Measurements from ENCODE around the gene LENG8.
"Not testable (repeated sequence)": the region's sequence is repeated elsewhere in the genome, so short reads cannot be mapped to it uniquely, and the experiment has no call there.

Gene LENG8

DNA sequence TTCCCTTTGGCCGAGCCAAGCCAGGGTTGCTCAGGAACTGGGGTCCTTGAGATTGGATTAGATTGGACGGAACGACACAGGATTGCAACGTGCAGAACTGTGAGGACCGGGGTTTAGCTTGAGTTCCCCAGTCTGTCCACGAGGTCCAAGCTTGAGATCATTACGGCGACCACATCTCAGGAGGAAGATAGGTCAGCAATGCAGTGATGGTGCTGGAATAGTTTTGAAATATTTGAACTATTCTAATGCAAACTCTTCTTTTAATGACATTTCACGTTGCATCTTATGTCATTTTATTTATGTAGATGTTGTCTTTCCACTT, 49.4 kb downstream of the LENG8 start:
- not testable (repeated sequence) for H3K4me1 ChIP-seq (ENCODE audit: control insufficient read depth, insufficient read depth, low read length, poor library complexity, severe bottlenecking); DNase-seq; H3K4me3 ChIP-seq (ENCODE audit: insufficient read depth, low read depth, low read length, poor library complexity, severe bottlenecking); H3K9me3 ChIP-seq (ENCODE audit: control insufficient read depth, low read length); H3K27me3 ChIP-seq (replicated peaks; ENCODE audit: control insufficient read depth, insufficient read depth, low read length, poor library complexity, severe bottlenecking); H3K27ac ChIP-seq (ENCODE audit: insufficient read depth, low read length, poor library complexity, severe bottlenecking); H3K36me3 ChIP-seq (ENCODE audit: control insufficient read depth, insufficient read depth, low read length)

DNA sequence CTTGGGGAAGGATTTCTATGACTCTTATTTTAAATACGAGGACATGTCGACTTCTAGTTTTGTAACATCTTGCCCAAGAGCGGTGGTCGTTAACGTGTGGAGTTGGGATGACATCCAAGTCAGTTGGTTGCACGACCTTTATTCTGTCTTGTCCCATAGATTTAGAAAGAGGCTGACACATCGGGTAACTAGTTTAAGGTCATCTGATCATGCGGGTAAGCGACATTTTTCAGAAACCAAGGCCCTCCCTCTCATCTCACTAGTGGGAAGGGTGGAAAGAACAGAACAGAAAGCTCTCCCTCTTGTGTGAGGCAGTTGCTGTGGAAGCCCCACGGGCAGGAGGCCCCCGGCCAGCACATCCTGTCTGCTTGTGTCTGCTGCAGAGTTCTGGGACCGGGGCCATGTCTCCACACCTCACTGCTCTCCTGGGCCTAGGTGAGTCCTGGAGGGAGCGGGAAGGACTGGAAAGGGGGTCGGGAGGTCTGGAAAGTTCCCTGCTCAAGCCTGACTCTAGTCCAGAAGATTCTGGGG, 53.6 kb downstream of the LENG8 start, which contains the start of gene LAIR2:
Gene LAIR2, plus strand, starts transcription at position 314 of the 531 bp plus-strand sequence. Its CDS starts 88 bp downstream, at position 402.
- no peaks in the 10 kb centered on the region for H3K9me3 ChIP-seq (ENCODE audit: control insufficient read depth, low read length)
- H3K27ac ChIP-seq (ENCODE audit: insufficient read depth, low read length, poor library complexity, severe bottlenecking): no peak within 1 kb of the TSS
- H3K4me1 ChIP-seq (ENCODE audit: control insufficient read depth, insufficient read depth, low read length, poor library complexity, severe bottlenecking): no peaks in the 10 kb centered on the region
- H3K36me3 ChIP-seq (ENCODE audit: control insufficient read depth, insufficient read depth, low read length): no peaks in the 10 kb centered on the region
- H3K27me3 ChIP-seq (replicated peaks; ENCODE audit: control insufficient read depth, insufficient read depth, low read length, poor library complexity, severe bottlenecking): peaks cover 2% of the 10 kb centered on the region
- no peak for DNase-seq
- no peak within 1 kb of the TSS for H3K4me3 ChIP-seq (ENCODE audit: insufficient read depth, low read depth, low read length, poor library complexity, severe bottlenecking)

DNA sequence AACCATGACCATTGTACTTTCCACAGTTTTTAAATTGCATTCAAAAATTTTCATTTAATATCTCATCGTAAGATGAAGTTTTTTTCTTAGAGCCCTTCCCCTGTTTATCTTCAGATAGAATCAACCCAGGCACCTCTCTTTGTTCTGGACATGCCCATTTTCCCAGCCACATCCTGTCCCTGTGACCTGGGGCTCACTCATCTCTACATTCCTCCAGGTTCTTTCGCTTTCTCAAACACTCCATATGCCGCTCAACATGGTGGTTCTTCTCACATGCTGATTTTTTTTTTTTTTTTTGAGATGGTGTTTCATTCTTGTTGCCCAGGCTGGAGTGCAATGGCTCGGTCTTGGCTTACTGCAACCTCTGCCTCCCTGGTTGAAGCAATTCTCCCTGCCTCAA, 56.5 kb downstream of the LENG8 start:
- not testable (repeated sequence) for H3K4me1 ChIP-seq (ENCODE audit: control insufficient read depth, insufficient read depth, low read length, poor library complexity, severe bottlenecking); H3K9me3 ChIP-seq (ENCODE audit: control insufficient read depth, low read length); H3K27ac ChIP-seq (ENCODE audit: insufficient read depth, low read length, poor library complexity, severe bottlenecking); H3K36me3 ChIP-seq (ENCODE audit: control insufficient read depth, insufficient read depth, low read length); H3K4me3 ChIP-seq (ENCODE audit: insufficient read depth, low read depth, low read length, poor library complexity, severe bottlenecking); H3K27me3 ChIP-seq (replicated peaks; ENCODE audit: control insufficient read depth, insufficient read depth, low read length, poor library complexity, severe bottlenecking); DNase-seq

DNA sequence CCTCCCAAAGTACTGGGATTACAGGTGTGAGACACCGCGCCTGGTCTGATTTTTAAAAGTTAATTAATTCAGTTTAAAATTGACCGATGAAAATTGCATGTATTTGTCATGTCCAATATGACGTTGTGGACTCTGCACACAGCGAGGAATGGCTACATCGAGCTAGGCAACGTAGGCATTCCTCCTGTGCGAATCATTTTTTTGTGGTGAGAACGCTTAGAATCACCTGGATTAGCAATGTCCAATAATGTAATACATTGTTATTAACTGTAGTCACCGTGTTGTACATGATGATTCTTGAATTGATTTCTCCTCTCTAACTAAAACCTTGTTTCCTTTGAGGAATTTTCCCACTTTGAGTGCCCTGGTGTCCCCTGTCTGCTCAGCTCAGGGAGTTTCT, 57.1 kb downstream of the LENG8 start:
- H3K9me3 ChIP-seq (ENCODE audit: control insufficient read depth, low read length): no peaks in the 10 kb centered on the region
- no peaks in the 10 kb centered on the region for H3K4me1 ChIP-seq (ENCODE audit: control insufficient read depth, insufficient read depth, low read length, poor library complexity, severe bottlenecking)
- H3K4me3 ChIP-seq (ENCODE audit: insufficient read depth, low read depth, low read length, poor library complexity, severe bottlenecking): no peak overlapping the region
- no peak for DNase-seq
- no peak overlapping the region for H3K27ac ChIP-seq (ENCODE audit: insufficient read depth, low read length, poor library complexity, severe bottlenecking)
- no peaks in the 10 kb centered on the region for H3K36me3 ChIP-seq (ENCODE audit: control insufficient read depth, insufficient read depth, low read length)
- peaks cover 2% of the 10 kb centered on the region for H3K27me3 ChIP-seq (replicated peaks; ENCODE audit: control insufficient read depth, insufficient read depth, low read length, poor library complexity, severe bottlenecking)

DNA sequence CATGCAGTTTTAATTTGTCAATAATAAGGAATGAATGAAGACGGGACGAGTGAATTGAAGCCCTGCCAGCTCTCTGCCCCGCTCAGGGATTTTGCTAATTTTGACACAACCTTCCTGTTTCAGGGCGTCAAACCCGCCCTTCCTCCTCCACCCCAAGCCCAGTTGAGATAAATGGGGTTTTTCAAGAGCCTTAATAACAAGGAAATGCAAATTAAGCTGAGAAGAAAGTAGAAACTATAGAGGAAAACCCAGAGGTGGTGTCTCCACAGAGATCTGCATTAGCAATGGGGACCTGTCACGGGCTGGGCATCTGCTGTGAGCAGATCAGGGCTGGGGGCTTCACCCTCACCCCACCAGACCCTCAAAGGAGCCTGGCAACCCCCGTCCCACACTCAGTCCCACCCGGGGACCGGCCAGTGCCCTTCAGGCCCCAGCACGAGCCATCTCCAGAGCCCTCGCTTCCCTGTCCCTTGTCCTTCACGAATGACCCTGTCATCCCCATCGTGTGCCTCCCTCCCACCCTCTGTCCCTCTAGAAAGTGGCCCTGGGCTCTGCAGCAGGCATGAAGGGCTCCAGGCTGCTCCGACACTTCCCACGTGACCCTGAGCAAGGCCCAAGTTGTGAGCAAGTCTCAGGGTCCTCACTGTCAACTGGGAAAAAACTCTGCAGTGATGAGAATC, 58.2 kb downstream of the LENG8 start:
- not testable (repeated sequence) for H3K27ac ChIP-seq (ENCODE audit: insufficient read depth, low read length, poor library complexity, severe bottlenecking); H3K9me3 ChIP-seq (ENCODE audit: control insufficient read depth, low read length); H3K4me3 ChIP-seq (ENCODE audit: insufficient read depth, low read depth, low read length, poor library complexity, severe bottlenecking); H3K27me3 ChIP-seq (replicated peaks; ENCODE audit: control insufficient read depth, insufficient read depth, low read length, poor library complexity, severe bottlenecking); H3K4me1 ChIP-seq (ENCODE audit: control insufficient read depth, insufficient read depth, low read length, poor library complexity, severe bottlenecking); H3K36me3 ChIP-seq (ENCODE audit: control insufficient read depth, insufficient read depth, low read length); DNase-seq

DNA sequence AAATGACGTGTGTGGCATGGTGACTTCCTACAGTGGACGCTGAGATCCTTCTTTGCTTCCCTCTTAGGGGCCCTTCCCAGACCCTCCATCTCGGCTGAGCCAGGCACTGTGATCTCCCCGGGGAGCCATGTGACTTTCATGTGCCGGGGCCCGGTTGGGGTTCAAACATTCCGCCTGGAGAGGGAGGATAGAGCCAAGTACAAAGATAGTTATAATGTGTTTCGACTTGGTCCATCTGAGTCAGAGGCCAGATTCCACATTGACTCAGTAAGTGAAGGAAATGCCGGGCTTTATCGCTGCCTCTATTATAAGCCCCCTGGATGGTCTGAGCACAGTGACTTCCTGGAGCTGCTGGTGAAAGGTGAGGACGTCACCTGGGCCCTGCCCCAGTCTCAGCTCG, 58.8 kb downstream of the LENG8 start:
- DNase-seq: no peak
- Histone ChIP-seq H3K4me1 (ENCODE audit: control insufficient read depth, insufficient read depth, low read length, poor library complexity, severe bottlenecking) (no peaks in the 10 kb centered on the region), H3K27me3 (replicated peaks; ENCODE audit: control insufficient read depth, insufficient read depth, low read length, poor library complexity, severe bottlenecking) (peaks cover under 1% of the 10 kb centered on the region), H3K36me3 (ENCODE audit: control insufficient read depth, insufficient read depth, low read length) (no peaks in the 10 kb centered on the region), H3K4me3 (ENCODE audit: insufficient read depth, low read depth, low read length, poor library complexity, severe bottlenecking) (no peak overlapping the region), H3K27ac (ENCODE audit: insufficient read depth, low read length, poor library complexity, severe bottlenecking) (no peak overlapping the region), H3K9me3 (ENCODE audit: control insufficient read depth, low read length) (no peaks in the 10 kb centered on the region)

DNA sequence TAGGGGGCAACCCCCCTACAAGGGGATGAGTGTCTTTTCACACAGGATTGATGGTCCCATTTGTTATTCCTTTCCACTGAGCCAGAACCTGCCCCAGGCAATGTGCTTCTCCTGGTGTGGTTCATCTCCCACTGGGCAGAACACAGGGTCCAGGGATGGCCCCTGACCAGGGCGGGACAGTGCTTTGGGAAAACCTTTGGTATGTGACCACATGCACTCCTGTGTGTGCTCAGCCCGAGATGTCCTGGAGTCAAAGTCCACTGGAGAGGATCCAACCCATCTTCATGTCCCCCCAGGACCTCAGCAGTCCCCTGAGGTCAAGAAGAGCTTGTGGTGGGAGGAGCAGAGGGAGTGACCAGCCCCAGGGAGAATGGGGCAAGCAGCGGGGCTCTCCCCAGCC, 59.5 kb downstream of the LENG8 start:
- not testable (repeated sequence) for H3K9me3 ChIP-seq (ENCODE audit: control insufficient read depth, low read length); H3K36me3 ChIP-seq (ENCODE audit: control insufficient read depth, insufficient read depth, low read length); H3K4me3 ChIP-seq (ENCODE audit: insufficient read depth, low read depth, low read length, poor library complexity, severe bottlenecking); H3K4me1 ChIP-seq (ENCODE audit: control insufficient read depth, insufficient read depth, low read length, poor library complexity, severe bottlenecking); H3K27me3 ChIP-seq (replicated peaks; ENCODE audit: control insufficient read depth, insufficient read depth, low read length, poor library complexity, severe bottlenecking); H3K27ac ChIP-seq (ENCODE audit: insufficient read depth, low read length, poor library complexity, severe bottlenecking); DNase-seq

DNA sequence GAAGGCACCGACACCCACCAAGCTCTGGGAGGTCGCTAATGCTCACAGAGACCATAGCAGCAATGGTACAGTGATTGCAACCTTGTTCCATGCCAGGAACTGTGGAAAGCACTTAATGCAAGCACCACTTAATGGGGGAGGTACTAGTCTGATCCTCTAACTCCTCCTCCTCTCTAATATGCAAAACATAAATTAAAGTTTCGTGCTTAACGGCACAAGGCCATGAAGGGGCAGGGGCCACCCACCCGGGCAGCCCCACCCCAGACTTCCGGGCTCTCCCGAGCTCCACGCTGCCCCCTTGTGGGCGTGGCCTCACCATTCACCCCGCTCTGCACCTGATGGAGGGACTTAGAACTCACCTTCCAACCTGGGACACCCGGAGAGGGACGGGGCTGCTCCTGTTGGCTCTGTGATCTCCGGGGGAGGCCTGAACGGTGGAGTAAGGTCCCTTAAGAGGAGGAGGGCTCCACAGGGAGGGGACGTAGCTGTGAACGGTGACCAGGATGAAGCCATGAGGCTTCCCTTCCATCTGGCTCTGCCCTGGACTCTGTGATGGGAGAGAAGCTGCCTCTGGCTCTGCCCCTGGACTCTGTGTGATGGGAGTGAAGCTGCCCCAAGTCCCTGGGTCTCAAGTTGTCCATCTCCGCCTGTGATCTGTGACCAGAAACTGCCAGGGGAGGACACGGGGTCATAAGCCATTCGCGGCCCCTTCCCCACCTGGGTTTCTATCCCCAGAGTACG, 60.4 kb downstream of the LENG8 start:
- not testable (repeated sequence) for H3K4me1 ChIP-seq (ENCODE audit: control insufficient read depth, insufficient read depth, low read length, poor library complexity, severe bottlenecking); H3K36me3 ChIP-seq (ENCODE audit: control insufficient read depth, insufficient read depth, low read length); H3K27ac ChIP-seq (ENCODE audit: insufficient read depth, low read length, poor library complexity, severe bottlenecking); H3K9me3 ChIP-seq (ENCODE audit: control insufficient read depth, low read length); H3K4me3 ChIP-seq (ENCODE audit: insufficient read depth, low read depth, low read length, poor library complexity, severe bottlenecking); DNase-seq; H3K27me3 ChIP-seq (replicated peaks; ENCODE audit: control insufficient read depth, insufficient read depth, low read length, poor library complexity, severe bottlenecking)
